NCI-H1092 (cell line): ENCODE results near the gene IRF8.
"Not testable (repeated sequence)": the region's sequence is repeated elsewhere in the genome, so short reads cannot be mapped to it uniquely, and the experiment has no call there.

ENCODE experiments used
- DNase-seq: peaks from one replicate; lab custom pipeline; 2025; lab: John Stamatoyannopoulos, UW

The IRF8 gene

GRCh38 chr16:85892760-85893159 is 6.2 kb upstream of the IRF8 start:
- DNase-seq = no peak

GRCh38 chr16:85894266-85894665 is 4.7 kb upstream of the IRF8 start:
- no peak for DNase-seq

DNA sequence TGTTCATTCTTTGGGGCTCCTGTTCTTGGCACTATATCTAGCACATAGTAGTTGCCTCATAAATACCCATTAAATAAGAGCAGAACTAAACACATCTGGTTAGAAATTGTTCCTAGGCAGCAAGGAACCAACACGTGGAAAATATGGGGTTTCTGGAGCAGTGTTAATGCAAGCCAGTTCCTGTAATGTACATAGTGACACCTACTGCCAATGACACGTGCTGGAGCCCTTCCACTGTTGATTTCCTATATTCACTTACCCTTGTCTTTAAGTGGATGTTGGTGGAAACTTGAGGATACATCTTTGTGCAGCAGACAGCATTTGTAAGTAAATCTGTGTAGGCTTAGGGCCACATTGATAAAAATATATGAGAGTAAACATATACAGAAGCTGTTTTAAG is 1.6 kb upstream of the IRF8 start:
- no peak for DNase-seq

- no peak for DNase-seq
Observed at GRCh38 chr16:85899444-85899843, 482 bp downstream of the IRF8 start.

DNA sequence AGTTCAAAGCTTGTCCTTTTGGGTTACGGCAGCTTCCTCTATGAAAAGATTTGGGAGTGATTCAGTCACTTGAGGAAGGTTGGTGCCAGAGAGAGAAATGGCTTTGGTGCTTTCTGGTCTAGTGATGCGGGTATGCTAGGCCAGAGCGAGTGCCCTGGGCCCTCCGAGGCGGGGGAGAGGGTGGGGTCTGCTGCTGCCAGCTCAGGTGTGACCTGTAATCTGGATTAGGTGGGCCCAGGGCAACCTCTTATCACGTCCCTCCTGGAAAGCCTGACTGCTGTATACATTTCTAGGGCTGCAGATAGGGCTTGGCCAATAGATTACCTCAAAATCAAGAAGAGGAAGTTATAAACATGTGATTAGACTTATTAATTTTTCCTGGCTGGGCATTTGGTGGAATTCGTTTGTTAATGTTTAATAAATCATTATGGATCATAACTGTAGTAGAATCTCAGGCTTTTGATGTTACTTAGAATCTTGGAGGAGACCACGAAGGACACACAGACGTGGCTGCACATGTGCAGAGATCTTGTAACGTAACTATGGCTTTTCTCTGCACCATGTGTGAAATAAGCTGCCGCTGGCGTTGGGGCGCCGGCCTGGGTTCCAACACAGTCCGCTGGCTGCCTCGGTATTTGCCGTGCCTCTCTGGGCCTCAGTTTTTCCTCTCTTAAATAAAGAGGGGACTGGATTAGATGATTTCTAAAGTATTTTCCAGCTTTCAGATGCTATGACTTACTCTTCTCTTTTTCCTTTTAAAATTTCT is 1.2 kb downstream of the IRF8 start:
- no peak for DNase-seq

DNA sequence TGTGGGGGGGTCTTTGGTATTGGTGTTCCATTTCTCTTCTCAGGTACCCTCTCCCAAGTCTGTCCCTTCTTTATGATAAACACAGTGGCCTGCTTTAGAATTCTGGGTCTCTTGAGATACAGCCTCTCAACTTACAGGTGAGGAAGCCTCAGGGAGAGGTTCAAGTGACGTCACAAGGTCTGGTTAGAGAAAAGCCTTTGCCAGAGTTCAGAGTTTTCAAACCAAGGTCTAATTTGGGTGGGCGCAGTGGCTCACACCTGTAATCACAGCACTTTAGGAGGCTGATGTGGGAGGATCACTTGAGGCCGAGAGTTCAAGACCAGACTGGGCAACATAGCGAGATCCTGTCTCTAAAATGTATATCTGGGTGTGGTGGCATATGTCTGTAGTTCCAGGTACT is 2.1 kb downstream of the IRF8 start:
- DNase-seq = no peak

GRCh38 chr16:85901773-85902365 is 2.9 kb downstream of the IRF8 start:
- DNase-seq = no peak

DNA sequence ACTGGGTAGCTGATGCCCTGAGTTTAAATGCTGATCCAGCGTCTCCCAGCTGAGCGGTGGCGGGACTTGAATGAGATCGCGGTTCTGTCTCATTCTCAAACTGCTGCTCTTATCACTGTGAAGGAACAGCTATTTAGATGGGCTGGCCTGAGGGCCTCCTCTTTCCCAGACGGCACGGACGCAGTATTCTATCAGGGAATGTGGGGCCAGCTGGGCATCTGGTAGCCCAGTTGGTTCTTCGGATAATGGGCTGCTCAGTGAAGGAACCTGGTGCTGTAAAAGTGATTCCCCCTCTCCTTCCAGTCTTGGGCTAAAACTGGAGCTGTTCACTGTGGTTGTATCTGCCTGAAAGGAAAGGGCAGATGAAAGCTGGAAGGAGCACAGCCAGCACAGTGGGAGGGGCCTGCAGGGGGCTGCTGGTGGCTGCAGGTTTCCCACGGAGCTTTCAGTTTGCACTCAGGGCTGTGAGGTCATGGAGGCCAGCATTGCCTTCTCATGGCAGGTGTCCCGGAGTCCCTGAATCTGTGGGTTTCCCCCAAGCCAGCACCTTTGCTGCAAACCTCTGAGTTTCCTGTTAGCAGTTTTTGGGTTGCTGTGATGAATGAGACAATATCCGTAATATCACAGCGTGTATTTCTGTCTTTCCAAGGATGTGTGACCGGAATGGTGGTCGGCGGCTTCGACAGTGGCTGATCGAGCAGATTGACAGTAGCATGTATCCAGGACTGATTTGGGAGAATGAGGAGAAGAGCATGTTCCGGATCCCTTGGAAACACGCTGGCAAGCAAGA is 3.6 kb downstream of the IRF8 start:
- no peak for DNase-seq

GRCh38 chr16:85903559-85903958 is 4.6 kb downstream of the IRF8 start:
- no peak for DNase-seq

DNA sequence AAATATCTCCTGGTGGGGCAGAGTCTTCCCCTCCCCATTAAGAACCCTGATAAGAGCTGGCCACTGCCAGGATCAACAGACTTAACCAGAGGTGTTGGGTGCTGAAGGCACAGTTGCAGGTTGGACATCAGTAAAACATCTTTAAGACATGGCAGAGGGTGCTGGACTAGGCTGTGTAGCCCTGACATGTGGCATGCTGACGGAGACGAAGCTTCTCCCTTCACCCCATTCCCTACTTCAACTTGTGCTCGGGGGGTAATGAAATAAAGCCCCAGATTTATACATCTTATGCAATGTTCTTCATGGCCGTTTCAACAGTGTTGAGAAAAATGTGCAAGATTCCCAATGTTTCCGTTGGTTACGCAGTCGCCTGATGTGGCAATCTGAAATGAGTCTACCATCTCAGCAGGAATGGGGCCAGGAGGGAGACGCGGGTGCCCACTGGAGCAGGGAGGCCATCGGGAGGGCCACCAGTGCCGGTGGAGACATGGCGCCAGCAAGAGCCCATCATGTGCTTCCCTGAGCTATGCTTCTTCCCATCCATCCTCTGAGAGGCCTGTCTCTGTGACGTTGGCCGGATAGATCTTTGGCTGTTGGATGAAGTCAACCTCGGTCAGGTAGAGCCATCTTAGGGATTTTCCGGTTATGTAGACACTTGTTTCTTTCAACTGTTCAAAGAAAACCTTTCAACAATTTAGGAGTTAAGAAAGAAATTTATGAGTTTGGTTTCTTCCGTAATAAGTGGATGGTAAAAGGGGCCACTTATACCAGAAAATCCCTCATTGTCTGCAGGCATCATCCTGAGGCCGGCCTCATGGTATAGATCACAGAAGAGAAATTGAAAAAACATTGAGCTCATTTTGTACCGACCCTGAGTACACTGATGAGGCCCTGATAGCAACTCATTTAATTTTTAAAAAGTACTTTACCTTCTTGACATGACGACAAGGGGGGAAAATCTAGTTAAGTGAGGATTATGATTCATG is 6.4 kb downstream of the IRF8 start:
- DNase-seq = no peak

DNA sequence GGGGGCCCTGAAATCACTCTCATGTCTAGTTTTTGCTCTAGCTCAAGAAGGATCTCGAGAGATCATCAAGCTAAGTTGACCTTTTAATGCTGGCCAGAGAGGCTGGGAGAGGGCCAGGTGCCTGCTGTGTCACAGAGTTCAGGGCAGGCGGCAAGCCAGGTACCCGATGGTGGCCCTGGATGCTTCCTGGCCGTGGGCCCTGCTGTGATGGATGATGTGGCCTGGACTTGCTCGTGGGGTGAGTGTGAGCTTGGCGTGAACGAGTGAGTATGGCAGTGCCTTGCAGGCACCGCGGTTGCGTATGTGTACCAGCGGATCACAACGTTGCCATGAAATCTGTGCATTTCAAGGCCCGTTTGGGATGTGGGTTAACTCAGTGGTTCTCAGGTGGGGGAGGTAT is 7.4 kb downstream of the IRF8 start:
- DNase-seq = no peak

- DNase-seq = not testable (repeated sequence)
Observed at GRCh38 chr16:85907231-85907630, 8.3 kb downstream of the IRF8 start.

DNA sequence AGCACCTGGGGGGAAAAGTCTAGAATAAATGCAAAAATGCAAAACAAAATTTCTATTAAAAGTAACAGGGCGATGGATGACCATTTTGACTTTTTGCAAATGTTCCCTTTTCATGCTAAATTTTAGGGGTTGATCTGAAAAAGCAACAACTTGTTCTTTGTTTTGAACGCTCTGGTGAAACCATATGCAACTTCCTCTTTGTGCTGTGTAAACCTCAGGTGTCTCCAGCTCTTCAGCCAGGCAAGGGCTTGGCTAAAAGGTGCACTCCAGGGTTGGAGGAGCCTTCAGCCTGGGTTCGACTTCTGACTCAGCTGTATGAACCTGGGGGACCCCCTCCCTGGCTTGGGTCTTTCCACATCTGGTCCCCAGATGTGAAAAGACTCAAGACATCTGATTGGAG is 9.5 kb downstream of the IRF8 start:
- DNase-seq = no peak

GRCh38 chr16:85908889-85909589 is 10.1 kb downstream of the IRF8 start:
- no peak for DNase-seq

DNA sequence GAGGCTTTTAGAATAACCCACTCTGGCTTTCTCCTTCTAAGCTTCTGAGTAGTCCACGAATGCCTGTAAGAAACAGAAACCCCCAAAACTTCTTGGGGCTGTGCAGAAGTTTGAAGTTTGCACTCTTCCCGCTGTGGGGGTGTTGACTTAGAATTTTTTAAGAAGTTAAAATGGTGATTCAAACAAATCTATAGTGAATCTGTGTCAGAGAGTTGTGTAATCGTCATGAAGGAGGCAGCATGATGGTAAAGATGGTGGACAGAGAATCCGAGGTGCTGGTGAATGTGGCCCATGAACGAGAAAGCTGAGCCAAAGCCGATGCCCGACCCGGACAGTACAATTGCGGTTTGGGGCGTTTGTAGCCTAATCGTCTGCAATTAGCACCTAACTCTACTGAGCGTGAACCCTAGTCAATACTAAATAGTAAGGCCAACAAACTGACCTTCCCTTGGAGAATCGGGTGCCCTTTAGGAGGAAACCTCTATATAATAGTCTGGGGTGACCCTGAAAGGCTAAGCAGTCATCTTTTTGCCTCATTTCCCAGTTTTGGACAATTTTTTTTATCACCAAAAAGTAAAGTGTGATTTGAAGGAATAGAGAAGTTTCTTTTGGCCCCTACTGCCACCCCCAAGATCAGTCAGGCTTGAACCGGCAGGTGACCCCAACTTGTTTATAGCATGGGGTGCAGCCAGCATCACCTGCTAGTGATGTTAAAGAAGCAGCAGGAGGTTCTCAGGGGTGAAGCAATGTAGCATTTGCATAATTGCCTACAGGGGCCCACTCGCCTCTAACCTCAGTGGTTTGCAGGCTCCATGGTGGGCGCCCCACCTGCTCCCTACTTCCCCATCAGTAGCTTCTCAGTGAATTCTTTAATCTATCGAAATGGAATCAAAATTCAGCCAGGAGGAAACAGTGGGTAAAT is 11.2 kb downstream of the IRF8 start:
- DNase-seq = no peak

DNA sequence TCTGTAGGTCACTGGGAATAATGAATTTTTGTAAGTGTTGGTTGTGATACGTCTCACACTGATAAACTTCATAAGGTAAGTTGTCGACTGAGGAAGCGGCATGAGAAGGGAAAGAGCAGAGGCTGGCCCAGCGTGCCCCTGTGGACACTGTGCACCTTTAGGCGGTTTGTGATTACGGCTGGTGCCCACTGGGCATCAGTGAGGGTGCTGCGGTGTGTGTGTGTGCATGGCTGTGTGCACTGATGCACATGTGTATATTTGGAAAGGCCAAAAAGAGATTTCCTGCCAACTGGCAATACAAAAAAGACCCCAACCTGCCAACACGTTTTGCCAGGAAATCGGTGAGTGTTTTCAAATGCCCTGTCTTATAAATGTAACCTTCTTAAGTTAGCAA is 11.9 kb downstream of the IRF8 start:
- DNase-seq = no peak

GRCh38 chr16:85911251-85911930 is 12.4 kb downstream of the IRF8 start:
- no peak for DNase-seq

DNA sequence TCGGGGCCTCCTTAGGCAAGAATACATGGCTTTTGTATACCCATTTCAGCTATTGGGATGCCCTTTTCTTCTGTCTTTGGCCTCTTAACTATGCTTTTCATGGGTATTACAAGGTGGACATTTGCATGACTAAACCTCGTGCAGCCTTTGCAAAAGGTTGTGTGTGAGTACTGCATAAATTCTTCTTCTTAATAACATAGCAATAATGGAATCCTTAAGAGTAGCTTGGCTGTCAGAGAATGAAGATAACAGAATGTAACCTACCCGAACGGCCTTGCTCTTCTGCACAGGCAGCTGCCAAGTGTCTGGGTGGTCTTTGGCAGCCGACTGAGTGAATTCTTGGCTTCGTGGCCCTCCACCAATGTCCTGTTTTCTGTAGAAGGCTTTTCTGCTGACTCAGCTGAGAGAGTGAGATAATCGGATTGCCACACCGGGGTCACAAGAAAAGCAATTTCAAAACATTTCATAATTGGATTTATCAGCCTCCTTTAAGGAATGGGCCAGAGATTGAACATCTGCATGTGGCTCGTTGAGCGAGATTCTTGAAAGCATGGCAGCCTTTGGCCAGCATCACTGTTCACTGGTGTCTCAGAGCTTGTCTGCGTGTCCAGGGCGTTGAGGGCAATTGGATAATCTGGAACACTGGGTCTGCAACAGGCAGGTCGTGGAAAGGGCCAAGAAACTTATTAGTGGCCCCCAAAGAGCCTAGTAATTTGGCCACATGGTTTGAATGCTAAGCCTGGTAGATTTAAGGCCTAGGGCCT is 13.4 kb downstream of the IRF8 start:
- DNase-seq = no peak

DNA sequence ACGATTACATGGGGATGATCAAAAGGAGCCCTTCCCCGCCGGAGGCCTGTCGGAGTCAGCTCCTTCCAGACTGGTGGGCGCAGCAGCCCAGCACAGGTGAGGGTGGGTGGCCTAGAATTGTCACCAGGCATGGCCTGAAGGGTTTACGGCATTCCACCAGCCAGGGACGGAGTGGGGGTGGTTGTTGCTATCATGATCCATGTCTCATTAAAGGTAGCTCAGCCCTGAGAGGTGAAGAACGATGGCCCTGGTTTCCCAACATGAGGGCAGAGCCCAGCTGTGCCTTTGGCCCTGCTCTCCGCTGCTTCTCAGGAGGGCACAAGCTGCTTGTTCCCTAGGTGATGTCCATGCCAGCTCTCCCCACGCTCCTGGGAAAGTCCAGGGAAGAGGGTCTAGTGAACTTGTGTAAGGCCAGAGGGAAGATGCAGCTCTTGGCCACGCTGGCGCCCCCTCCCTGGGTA is 14.2 kb downstream of the IRF8 start:
- DNase-seq = no peak
